ENCODE measurements around the gene AGAP1. TPM values are rescaled to one million over a fixed set of nuclear protein-coding genes. Genes with fewer than 3 reads are reported as not detected.

Gene AGAP1
- total and polyA plus RNA-seq, 2 donors (not counting 3 experiments of a cell fraction or from before 2014, with no cell fraction given) = 10.2 to 20.9 TPM

DNA sequence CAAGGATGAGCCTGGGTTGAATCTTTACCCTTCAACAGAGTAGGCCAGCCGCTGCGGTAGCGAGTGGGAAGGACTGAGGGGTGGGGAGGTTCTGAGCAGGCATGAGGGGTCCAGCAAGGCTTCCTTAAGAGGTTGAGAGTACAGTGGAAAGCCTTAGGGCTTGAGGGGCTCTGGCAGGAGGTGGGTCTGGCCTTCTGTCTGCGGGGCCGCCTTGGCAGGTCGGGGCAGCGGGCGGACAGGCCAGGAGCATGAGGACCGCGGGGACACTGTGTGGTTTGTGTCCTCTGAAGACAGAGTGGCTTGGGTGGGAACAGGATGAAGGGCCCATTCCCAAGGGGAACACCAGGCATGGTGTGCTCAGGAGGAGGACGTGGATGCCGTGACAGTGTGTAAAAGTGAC is 250.3 kb downstream of the AGAP1 start:
- no peak for FAIRE-seq
- no TSS peak for BruUV-seq (replicated peaks)
- Histone ChIP-seq H2AFZ (ENCODE audit: low read depth, low read length) (no peak overlapping the region), H3K27ac (ENCODE audit: insufficient read depth, low read depth, low read length) (no peak overlapping the region), H4K20me1 (replicated peaks; ENCODE audit: control insufficient read depth, extremely low read depth, insufficient read depth, low read length) (no peaks in the 10 kb centered on the region), H3K4me2 (ENCODE audit: insufficient read depth, low read length) (no peak overlapping the region), H3K9me3 (replicated peaks; ENCODE audit: control insufficient read depth, insufficient read depth, low read length) (no peaks in the 10 kb centered on the region), H3K79me2 (ENCODE audit: control insufficient read depth, insufficient read depth, low read length) (no peaks in the 10 kb centered on the region), H3K4me1 (ENCODE audit: control insufficient read depth, extremely low read depth, insufficient read depth, low read length) (no peaks in the 10 kb centered on the region), H3K4me3 (replicated peaks in 1 of 3; ENCODE audit: insufficient read depth in 1 of 3, low read depth in 1 of 3, low read length in 3 of 3) (no peak overlapping the region), H3K9me1 (replicated peaks; ENCODE audit: control insufficient read depth, extremely low read depth, insufficient read depth, low read length) (no peaks in the 10 kb centered on the region), H3K27me3 (ENCODE audit: control insufficient read depth in 2 of 2, insufficient read depth in 2 of 2, low read length in 2 of 2) (no peaks in the 10 kb centered on the region), H3K36me3 (ENCODE audit: control insufficient read depth in 2 of 2, extremely low read depth in 1 of 2, insufficient read depth in 2 of 2, low read length in 2 of 2) (no peaks in the 10 kb centered on the region), H3K9ac (replicated peaks; ENCODE audit: extremely low read depth, insufficient read depth, low read length) (no peak overlapping the region)
- intact Hi-C loops (cut with micrococcal nuclease) (loop anchor here (10.0 kb wide), 1 partner anchor 249 kb away; the partner anchor contains the start of gene AGAP1), dilution Hi-C loops (cut with MboI; ENCODE audit: extremely low pct_ligation_motif_present, low sequenced_read_pairs) (no loop called here)
- no peak for DNase-seq (ENCODE audit: low read depth, low spot score)
- POLR2A ChIA-PET = no interaction called here
- CTCF ChIA-PET = interaction anchor here (2.4 to 5.6 kb wide), 2 partner anchors 147 to 151 kb away, joined by 13 to 213 read pairs; no protein-coding TSS in a partner anchor
- TF ChIP-seq EZH2 (IDR thresholded peaks at IDR 0.05; ENCODE audit: borderline replicate concordance, low read depth, low read length, severe bottlenecking) (no peak), POLR2A (IDR thresholded peaks at IDR 0.05; ENCODE audit: low read depth, low read length) (no peak), GATA2 (IDR thresholded peaks at IDR 0.05; ENCODE audit: insufficient read depth, insufficient read length, low read depth, low read length) (no peak), JUN (IDR thresholded peaks at IDR 0.05; ENCODE audit: borderline replicate concordance, insufficient read depth, insufficient read length, low read depth) (no peak), MYC (IDR thresholded peaks at IDR 0.05; ENCODE audit: low read depth, low read length) (no peak), FOS (IDR thresholded peaks at IDR 0.05; ENCODE audit: borderline replicate concordance, insufficient read depth, low read length) (no peak), POLR2AphosphoS5 (IDR thresholded peaks at IDR 0.05; ENCODE audit: insufficient read depth, low read depth, low read length) (no peak)
- TF ChIP-seq, protein P1, sequence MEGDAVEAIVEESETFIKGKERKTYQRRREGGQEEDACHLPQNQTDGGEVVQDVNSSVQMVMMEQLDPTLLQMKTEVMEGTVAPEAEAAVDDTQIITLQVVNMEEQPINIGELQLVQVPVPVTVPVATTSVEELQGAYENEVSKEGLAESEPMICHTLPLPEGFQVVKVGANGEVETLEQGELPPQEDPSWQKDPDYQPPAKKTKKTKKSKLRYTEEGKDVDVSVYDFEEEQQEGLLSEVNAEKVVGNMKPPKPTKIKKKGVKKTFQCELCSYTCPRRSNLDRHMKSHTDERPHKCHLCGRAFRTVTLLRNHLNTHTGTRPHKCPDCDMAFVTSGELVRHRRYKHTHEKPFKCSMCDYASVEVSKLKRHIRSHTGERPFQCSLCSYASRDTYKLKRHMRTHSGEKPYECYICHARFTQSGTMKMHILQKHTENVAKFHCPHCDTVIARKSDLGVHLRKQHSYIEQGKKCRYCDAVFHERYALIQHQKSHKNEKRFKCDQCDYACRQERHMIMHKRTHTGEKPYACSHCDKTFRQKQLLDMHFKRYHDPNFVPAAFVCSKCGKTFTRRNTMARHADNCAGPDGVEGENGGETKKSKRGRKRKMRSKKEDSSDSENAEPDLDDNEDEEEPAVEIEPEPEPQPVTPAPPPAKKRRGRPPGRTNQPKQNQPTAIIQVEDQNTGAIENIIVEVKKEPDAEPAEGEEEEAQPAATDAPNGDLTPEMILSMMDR (IDR thresholded peaks at IDR 0.05; ENCODE audit: extremely low read depth in 1 of 2, insufficient read depth in 1 of 2, low read depth in 1 of 2, low read length in 2 of 2) = no peak
- TF ChIP-seq, protein P2, sequence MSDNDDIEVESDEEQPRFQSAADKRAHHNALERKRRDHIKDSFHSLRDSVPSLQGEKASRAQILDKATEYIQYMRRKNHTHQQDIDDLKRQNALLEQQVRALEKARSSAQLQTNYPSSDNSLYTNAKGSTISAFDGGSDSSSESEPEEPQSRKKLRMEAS (IDR thresholded peaks at IDR 0.05; ENCODE audit: insufficient read depth, insufficient read length) = no peak

Measured in endothelial cell of umbilical vein (primary cell).